K562 treated with DMSO at 1 percent for 12 hours (cell line): ENCODE measurements around the gene TBC1D3I. TPM values are rescaled to one million over a fixed set of nuclear protein-coding genes. Genes with fewer than 3 reads are reported as not detected.

Source experiments
- total RNA-seq: library from RNA; unstranded; fragments of 300-600 nt; gene quantifications from 2 replicates; pipeline ENCODE4 v1.2.3, GENCODE V29; 2022; ENCODE audit not compliant: insufficient read depth

Gene TBC1D3I
- not detected in 2 replicates for total RNA-seq

DNA sequence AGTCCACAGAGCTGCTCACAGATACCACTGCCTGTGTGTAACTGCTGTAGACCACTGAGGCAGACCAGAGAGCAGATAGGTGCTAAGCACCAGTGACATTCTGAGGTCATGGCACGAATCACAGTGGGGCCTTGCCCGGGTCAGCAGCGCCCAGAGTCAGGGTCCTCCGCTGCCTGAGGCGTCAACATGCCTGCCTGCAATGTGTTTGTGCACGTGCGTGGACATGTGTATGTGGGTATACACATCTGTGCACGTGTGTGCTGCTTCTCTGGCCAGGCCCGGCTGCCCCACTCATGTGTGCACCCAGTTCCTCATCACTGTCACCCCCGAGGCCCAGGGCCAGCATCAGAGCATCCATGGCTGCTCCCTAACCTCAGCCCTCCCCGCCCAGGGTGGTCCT is at the start of gene TBC1D3I:
Gene TBC1D3I (minus strand): TSS at position 101 of the 400 bp plus-strand sequence. CDS start 1,585 bp downstream, outside the sequence.

DNA sequence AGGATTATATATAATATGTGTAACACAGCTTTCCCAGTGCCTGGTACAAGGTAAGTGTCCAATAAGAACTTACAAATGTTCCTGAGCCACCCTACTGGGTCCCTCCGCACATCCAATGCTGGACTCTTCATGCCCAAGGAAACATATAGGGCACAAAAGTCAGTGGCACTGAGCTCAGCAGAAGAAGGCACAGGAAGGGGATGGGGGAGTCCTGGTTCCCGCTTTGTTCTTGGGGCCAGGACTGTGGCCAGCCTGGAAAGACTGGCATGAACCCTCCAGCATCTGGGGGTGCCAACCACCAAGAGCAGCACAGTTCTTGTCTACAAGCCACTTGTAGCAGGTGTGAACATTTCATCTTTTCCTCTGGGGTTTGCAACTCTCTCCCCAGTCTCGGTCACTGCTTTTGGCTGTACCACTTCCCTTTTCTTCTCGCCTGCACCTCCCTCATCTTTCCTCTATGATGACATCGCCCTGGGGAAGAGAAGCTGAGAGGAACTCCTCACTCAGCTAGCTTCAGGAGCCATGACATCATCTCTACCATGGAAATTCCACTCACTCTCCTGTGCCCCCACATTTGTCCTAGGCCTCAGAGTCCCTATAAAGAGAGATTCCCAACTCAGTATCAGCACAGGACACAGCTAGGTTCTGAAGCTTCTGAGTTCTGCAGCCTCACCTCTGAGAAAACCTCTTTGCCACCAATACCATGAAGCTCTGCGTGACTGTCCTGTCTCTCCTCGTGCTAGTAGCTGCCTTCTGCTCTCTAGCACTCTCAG is 53.7 kb downstream of the TBC1D3I start, which contains the start of gene CCL4L2:
Gene CCL4L2 (plus strand): TSS at position 625 of the 773 bp plus-strand sequence.

Other genes with a start within 250 kb of the TBC1D3I start
- not detected in 2 replicates for gene CCL23, start 246.6 kb downstream of the TBC1D3I start, total RNA-seq
- not detected in 2 replicates for gene CCL18, start 200.3 kb downstream of the TBC1D3I start, total RNA-seq
- gene CCL3, start 174.4 kb downstream of the TBC1D3I start, total RNA-seq: not detected in 2 replicates
- not detected in 2 replicates for gene CCL4, start 160.7 kb downstream of the TBC1D3I start, total RNA-seq
- gene TBC1D3B, start 87.9 kb downstream of the TBC1D3I start, total RNA-seq: not detected in 2 replicates
- not detected in 2 replicates for gene CCL3L1, start 67.8 kb downstream of the TBC1D3I start, total RNA-seq
- not detected in 2 replicates for gene CCL4L2, start 53.5 kb downstream of the TBC1D3I start, total RNA-seq
- not detected in 2 replicates for gene TBC1D3G, start 59.3 kb upstream of the TBC1D3I start, total RNA-seq
- not detected in 2 replicates for gene TBC1D3H, start 123.9 kb upstream of the TBC1D3I start, total RNA-seq
- 71.6 and 72.1 TPM in 2 replicates for gene ZNHIT3, start 222.1 kb upstream of the TBC1D3I start, total RNA-seq